GM13977 (cell line): ENCODE data around the gene DENND1A.

Experiments used
- DNase-seq: peaks from one replicate; pipeline ENCODE4 v3.0.0; 2012; ENCODE audit warnings: low spot score
- CTCF ChIP-seq: IDR thresholded peaks from 2 replicates; pipeline ENCODE4 v1.5.1; 2012; ENCODE audit warnings: mild to moderate bottlenecking, control low read depth; ENCODE audit not compliant: insufficient read depth; ENCODE audit errors: extremely low read depth, missing control alignments
- in situ Hi-C: fragments of 300-500 bp; cut with MboI; formaldehyde crosslinking; loops from one replicate; pipeline ENCODE4 v1.12.0; 2022; ENCODE audit warnings: low sequenced_read_pairs, low pct_unique_long_range_greater_than_20kb, mixed read lengths, inconsistent platforms; ENCODE audit not compliant: unreplicated experiment

Gene DENND1A

GRCh38 chr9:123753016-123753415, 176.9 kb downstream of the DENND1A start:
- no peak for TF ChIP-seq CTCF
- DNase-seq: no peak
- in situ Hi-C loops: no loop called here

GRCh38 chr9:123749580-123750202, 180.2 kb downstream of the DENND1A start:
- in situ Hi-C loops: no loop called here
- DNase-seq: peak; percentile 28
- peak; percentile 35 for TF ChIP-seq CTCF

- TF ChIP-seq CTCF: no peak
- DNase-seq: no peak
- in situ Hi-C loops: no loop called here
Observed at GRCh38 chr9:123746765-123747164, 183.2 kb downstream of the DENND1A start.

GRCh38 chr9:123745933-123746332, 184.0 kb downstream of the DENND1A start:
- in situ Hi-C loops: no loop called here

GRCh38 chr9:123745451-123745850, 184.5 kb downstream of the DENND1A start:
- no peak for DNase-seq
- in situ Hi-C loops: no loop called here
- no peak for TF ChIP-seq CTCF

More at GRCh38 chr9:123745933-123746332, 184.0 kb downstream of the DENND1A start:
- no peak for DNase-seq
- TF ChIP-seq CTCF: no peak

GRCh38 chr9:123743737-123744136, 186.2 kb downstream of the DENND1A start:
- in situ Hi-C loops: no loop called here
- TF ChIP-seq CTCF: no peak
- peak; percentile 28 for DNase-seq
